Adrenal gland (tissue), 12 donors: ENCODE measurements around the gene FGD5. TPM values are rescaled to one million over a fixed set of nuclear protein-coding genes. Genes with fewer than 3 reads are reported as not detected.

Experiments
- DNase-seq, 7 donors: peaks; one replicate each; pipeline ENCODE4 v3.0.0-alpha.2; 2019 to 2020
- H3K27ac ChIP-seq, 5 donors: fragments of 200-600 bp; sonication (generic) in 4 of 5; 1 replicate in 3 of 5; 2 replicates in 2 of 5; pipeline versions ENCODE4 v1.5.1 to v1.8.0; 2016 to 2020; ENCODE audit warnings: mild to moderate bottlenecking in 1 of 5
- H3K27me3 ChIP-seq: fragments of 200-600 bp; 2 replicates; pipeline ENCODE4 v1.8.0; 2021
- H3K36me3 ChIP-seq, 2 donors: fragments of 200-600 bp; replicated peaks in 1 of 2; 1 replicate in 1 of 2; 2 replicates in 1 of 2; pipeline versions ENCODE4 v1.5.1 to v1.8.0; 2018 to 2022
- H3K4me1 ChIP-seq, 2 donors: fragments of 200-600 bp; replicated peaks in 1 of 2; 1 replicate in 1 of 2; 2 replicates in 1 of 2; pipeline versions ENCODE4 v1.5.1 to v1.8.0; 2018 to 2021
- H3K4me3 ChIP-seq, 4 donors: fragments of 200-600 bp; sonication (generic) in 3 of 4; one replicate each; pipeline ENCODE4 v1.5.1; 2016 to 2018
- H3K9me3 ChIP-seq, 3 donors: fragments of 200-600 bp; sonication (generic) in 1 of 3; replicated peaks in 1 of 3; 1 replicate in 2 of 3; 2 replicates in 1 of 3; pipeline versions ENCODE4 v1.5.1 to v1.8.0; 2016 to 2021
- CTCF ChIP-seq, 6 experiments: fragments of 450-650 bp in 4 of 6; fragments of 200-600 bp in 2 of 6; sonication (generic) in 1 of 6; IDR thresholded peaks; 1 replicate in 5 of 6; 2 replicates in 1 of 6; pipeline versions ENCODE4 v1.5.1 to v1.8.0; 2016 to 2021; ENCODE audit warnings: antibody characterized with exemption in 6 of 6, mild to moderate bottlenecking in 2 of 6, moderate library complexity in 1 of 6
- POLR2A ChIP-seq, 2 donors: fragments of 450-650 bp; IDR thresholded peaks; one replicate each; pipeline ENCODE4 v1.6.1; 2017; ENCODE audit warnings: antibody characterized with exemption in 2 of 2, mild to moderate bottlenecking in 2 of 2, moderate library complexity in 1 of 2
- WGBS, 4 donors: extraction: QIAGEN DNeasy Blood & Tissue Kit in 2 of 4; methylation state at CpG; one replicate each; pipeline versions ENCODE4 v1.1.5 to v1.1.7; 2013 to 2017; 5-methylcytosine and 5-hydroxymethylcytosine counted together
- intact Hi-C, 2 donors: fragments of 100-400 bp; cut with DNase I; formaldehyde crosslinking; loops; one replicate each; pipeline versions ENCODE4 v1.14.1 to v1.15.0; 2022 to 2023
- polyA plus RNA-seq, 3 donors: library from polyadenylated mRNA; stranded (reverse); fragments of 200-250 nt in 2 of 3; fragments of 350-450 nt in 1 of 3; fragmentation: Illumina TruSeq in 1 of 3; extraction: RNeasy Lipid Tissue Mini Kit (QIAGEN cat#74804) in 1 of 3; gene quantifications; one replicate each; pipeline ENCODE4 v1.2.3, GENCODE V29; 2013 to 2014
- total RNA-seq, 9 donors: library from RNA; depleted of rRNA in 4 of 9; stranded (reverse); fragments of >200 nt in 4 of 9; fragments of 120-200 nt in 1 of 9; fragmentation: NEBNext Ultra II Directional in 1 of 9; extraction: Animal tissue kit (Norgen Biotek cat#: 25700) in 1 of 9; gene quantifications; one replicate each; pipeline versions ENCODE4 v1.1.0 to v1.2.4, GENCODE V29; 2013 to 2023
- donor health status: healthy with polysubstance abuse.
- donor health status: Bipolar disorder and iron deficiency.
- donor health status: DM: yes; HTN: yes; CAD: no.
- donor health status: DM: no; HTN: no; CAD: no.
- donor health status: DM: no; HTN: no; CAD: no.
- donor health status: DM: yes; HTN: yes; CAD: no.

Gene FGD5
- total and polyA plus RNA-seq, 12 donors = 4.9 to 21.4 (median 11.2) TPM

DNA sequence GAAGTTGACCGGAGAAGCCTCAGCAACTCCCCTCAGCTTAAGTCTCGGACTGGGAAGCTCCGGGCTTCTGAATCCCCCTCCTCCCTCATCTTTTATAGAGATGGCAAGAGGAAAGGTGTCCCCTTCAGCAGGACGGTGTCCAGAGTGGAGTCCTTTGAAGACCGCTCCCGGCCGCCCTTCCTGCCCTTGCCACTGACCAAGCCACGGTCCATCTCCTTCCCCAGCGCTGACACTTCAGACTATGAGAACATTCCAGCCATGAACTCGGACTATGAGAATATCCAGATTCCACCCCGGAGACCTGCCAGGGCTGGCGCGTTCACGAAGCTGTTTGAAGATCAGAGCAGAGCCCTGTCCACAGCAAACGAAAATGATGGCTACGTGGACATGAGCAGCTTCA lies 2.4 kb downstream of the FGD5 start:
- intact Hi-C loops = no loop called here
- no peaks in the 10 kb centered on the region for H3K9me3 ChIP-seq
- peaks cover 0 to 8% of the 10 kb centered on the region in 2 donors for H3K4me1 ChIP-seq
- 82 to 86% (median 86%) methylated on average over 16 of the region's 16 CpGs for WGBS, 4 donors
- H3K27me3 ChIP-seq = no peaks in the 10 kb centered on the region
- H3K36me3 ChIP-seq = no peaks in the 10 kb centered on the region
- no peak overlapping the region for H3K4me3 ChIP-seq
- no peak overlapping the region for H3K27ac ChIP-seq
- DNase-seq = no peak
- TF ChIP-seq CTCF (IDR thresholded peaks at IDR 0.05) (no peak), POLR2A (IDR thresholded peaks at IDR 0.05) (no peak)

DNA sequence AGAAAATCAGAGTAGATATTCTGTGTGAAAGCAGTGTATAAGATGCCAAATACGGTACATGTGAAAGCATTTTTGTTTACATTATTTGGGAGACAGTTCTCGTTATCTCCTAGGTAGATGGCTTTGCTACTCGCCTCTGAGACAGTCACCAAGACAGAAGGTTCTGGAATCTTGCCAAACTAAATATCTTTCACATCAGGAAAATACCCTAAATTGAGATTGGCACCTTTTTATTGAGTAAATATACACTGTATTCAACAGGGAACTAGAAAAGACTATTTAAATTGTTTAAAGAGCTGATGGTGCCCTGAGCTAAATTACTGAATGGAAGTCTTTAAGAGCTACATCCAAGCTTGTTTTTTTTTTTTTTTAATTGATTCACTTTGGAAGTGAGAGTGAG lies 3.4 kb downstream of the FGD5 start:
- H3K4me1 ChIP-seq = peaks cover 0 to 8% of the 10 kb centered on the region in 2 donors
- no peak for DNase-seq
- no peak overlapping the region for H3K27ac ChIP-seq
- no peaks in the 10 kb centered on the region for H3K9me3 ChIP-seq
- H3K4me3 ChIP-seq = no peak overlapping the region
- intact Hi-C loops = no loop called here
- WGBS, 4 donors = 83 to 87% (median 84%) methylated on average over 3 of the region's 3 CpGs
- H3K36me3 ChIP-seq = no peaks in the 10 kb centered on the region
- H3K27me3 ChIP-seq = no peaks in the 10 kb centered on the region
- no peak for TF ChIP-seq POLR2A (IDR thresholded peaks at IDR 0.05)
- TF ChIP-seq CTCF (IDR thresholded peaks at IDR 0.05) = no peak

GRCh38 chr3:14822670-14823390 lies 4.1 kb downstream of the FGD5 start:
- 28 to 38% (median 33%) methylated on average over 10 to 12 of the region's 12 CpGs for WGBS, 4 donors
- no peaks in the 10 kb centered on the region for H3K36me3 ChIP-seq
- H3K27me3 ChIP-seq = no peaks in the 10 kb centered on the region
- TF ChIP-seq CTCF (IDR thresholded peaks at IDR 0.05) (no peak), POLR2A (IDR thresholded peaks at IDR 0.05) (no peak)
- H3K27ac ChIP-seq = peak overlapping the region in 1 of 5 donors; percentile 78
- H3K4me1 ChIP-seq = peaks cover 0 to 8% of the 10 kb centered on the region in 2 donors
- intact Hi-C loops = no loop called here
- DNase-seq = no peak
- no peak overlapping the region for H3K4me3 ChIP-seq
- H3K9me3 ChIP-seq = no peaks in the 10 kb centered on the region

GRCh38 chr3:14823393-14823792 lies 4.6 kb downstream of the FGD5 start:
- WGBS, 4 donors = 73 to 97% (median 79%) methylated on average over 2 of the region's 2 CpGs
- Histone ChIP-seq H3K27me3 (no peaks in the 10 kb centered on the region), H3K36me3 (no peaks in the 10 kb centered on the region), H3K27ac (peak overlapping the region in 2 of 5 donors; percentile 38 to 78), H3K9me3 (no peaks in the 10 kb centered on the region), H3K4me3 (no peak overlapping the region), H3K4me1 (peaks cover 0 to 8% of the 10 kb centered on the region in 2 donors)
- no peak for DNase-seq
- intact Hi-C loops = no loop called here
- no peak for TF ChIP-seq CTCF (IDR thresholded peaks at IDR 0.05)
- TF ChIP-seq POLR2A (IDR thresholded peaks at IDR 0.05) = no peak
